Ureter (tissue), 1 donor: Measurements from ENCODE around the gene TNXB. TPM values are rescaled to one million over a fixed set of nuclear protein-coding genes. Genes with fewer than 3 reads are reported as not detected.
"Not testable (repeated sequence)": the region's sequence is repeated elsewhere in the genome, so short reads cannot be mapped to it uniquely, and the experiment has no call there.

Experiments used
- DNase-seq: peaks from one replicate; pipeline ENCODE4 v3.0.0-alpha.2; 2020; ENCODE audit warnings: low spot score
- total RNA-seq: library from RNA; stranded (reverse); gene quantifications from one replicate; pipeline ENCODE4 v1.2.4, GENCODE V29; 2023
- donor health status: DM: yes; HTN: yes; CAD: no.

The TNXB gene
- total RNA-seq, 1 donor from 2014 or later = 121 TPM

DNA sequence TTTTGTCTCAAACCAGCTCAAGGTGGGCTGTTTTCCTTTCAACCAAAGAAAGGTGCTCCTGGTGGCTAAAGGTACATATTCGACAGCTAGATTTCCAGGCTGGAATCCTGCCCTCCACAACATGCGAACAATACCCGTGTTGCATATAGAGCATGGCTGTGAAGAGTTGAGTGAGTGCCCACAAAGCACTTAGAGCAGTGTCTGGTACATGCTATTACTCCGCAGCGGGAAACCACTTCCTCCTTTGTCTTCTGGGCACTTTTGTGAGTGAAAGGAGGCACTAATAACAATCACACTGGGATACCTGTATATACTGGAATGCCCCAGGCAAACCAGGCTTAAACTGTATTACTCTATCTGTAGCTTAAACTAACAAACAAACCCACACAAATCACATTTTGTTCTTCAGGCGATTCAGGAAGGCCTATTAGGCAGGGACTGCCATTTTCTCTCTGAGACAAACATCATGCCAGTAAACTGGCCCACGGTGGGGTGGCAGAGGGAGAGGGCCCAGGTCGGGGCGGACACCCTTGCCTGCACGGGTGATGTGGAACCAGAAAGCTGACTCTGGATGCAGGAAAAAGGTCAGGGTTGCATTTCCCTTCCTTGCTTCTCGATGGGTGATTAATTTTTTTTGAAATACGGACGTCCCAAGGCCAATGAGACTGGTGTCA lies 104.1 kb downstream of the TNXB start:
- not testable (repeated sequence) for DNase-seq

DNA sequence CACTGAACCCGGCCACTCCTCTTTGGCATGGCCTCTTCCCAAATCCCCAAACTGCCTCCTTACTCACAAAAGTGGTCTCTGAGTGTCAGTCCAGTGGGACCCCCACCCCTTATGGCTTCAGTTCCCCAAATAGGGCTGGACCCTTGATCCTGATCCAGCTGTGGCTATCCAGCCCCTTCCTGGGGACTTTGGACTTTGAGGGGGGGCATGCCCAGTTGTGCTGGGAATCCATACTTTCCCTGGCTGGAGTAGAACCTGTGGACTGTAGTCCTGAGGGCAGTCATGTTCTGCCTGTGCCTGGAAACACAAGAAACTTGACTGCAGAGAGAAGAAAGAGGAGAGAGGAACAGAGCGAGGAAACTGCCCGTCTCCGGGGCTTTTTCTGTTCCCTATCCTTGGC lies 104.7 kb downstream of the TNXB start:
- not testable (repeated sequence) for DNase-seq

DNA sequence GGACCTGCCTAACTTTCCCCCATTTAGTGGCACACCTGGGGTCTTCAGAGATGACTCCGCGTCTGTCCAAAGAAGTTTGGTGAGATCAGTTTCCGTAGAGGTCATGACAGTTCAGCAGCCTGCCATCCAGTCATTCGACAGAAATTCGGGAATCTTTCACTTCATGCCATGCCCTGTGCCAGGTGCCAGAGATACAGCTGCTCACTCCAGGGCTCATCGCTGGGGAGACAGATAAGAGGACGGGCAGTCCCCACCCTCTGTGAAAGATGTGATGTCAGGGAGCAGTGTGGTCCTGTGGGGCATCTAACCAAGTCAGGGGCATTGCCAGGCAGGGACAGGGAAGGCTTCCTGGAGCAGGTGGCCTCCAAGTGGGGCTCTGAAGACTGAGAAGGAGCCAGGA lies 105.8 kb downstream of the TNXB start:
- DNase-seq = not testable (repeated sequence)

DNA sequence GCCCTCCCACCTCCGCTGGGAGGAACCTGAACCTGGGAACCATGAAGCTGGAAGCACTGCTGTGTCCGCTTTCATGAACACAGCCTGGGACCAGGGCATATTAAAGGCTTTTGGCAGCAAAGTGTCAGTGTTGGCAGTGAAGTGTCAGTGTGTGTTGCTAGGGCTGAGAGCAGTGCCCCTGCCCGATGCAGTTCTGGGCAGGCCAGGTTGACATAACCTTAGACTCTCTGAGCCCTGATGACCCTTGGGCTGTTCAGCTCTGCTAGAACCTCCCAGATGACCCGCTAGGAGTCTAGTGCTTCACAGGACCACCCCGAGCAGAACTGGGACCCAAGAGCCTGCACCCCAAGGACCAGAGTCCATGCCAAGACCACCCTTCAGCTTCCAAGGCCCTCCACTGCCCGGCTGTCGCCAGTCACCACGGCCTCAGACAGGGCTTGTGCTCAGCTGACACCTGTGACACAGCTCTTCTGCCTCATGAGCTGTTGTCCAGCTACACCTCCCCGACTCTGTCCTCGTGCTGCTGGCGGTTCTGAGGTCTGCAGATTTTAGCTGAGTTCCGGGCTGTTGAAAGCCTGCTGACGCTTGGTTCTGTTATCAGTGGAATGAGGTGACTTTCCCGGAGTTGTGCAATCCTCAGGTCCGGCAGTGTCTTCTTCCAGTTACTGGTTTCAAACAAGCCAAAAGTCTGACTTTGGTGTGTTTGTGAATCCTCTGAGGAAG lies 106.4 kb downstream of the TNXB start:
- DNase-seq = not testable (repeated sequence)

DNA sequence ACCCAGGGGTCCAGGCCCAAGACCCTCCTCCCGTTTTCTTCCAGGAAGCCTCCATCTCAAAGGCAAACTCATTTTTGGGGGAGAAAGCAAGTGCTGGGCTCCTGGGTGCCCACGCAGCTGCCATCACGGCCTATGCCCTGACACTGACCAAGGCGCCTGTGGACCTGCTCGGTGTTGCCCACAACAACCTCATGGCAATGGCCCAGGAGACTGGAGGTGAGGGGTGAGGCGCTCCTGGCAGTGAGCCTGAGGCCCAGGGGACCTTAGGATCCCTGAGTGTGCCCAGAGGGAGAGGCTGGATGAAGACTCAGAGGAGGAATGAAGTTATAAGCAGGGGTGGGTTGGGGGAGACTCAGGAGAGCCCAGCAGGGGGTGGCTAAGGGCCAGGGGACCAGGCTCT lies 112.8 kb downstream of the TNXB start:
- DNase-seq = not testable (repeated sequence)

DNA sequence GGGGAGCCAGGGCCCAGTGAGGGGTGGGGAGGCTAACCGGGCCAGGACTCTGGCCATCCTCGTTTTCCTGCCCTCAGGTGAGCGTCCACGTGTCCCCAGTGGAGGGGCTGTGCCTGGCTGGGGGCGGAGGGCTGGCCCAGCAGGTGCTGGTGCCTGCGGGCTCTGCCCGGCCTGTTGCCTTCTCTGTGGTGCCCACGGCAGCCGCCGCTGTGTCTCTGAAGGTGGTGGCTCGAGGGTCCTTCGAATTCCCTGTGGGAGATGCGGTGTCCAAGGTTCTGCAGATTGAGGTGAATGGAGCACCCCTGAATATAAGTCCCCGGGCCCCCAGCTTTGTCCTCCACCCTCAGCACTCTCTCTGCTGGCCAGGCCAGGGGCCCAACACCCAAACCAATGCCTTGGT lies 114.7 kb downstream of the TNXB start:
- not testable (repeated sequence) for DNase-seq

Other genes starting within 250 kb of the TNXB start
- 29.2 TPM for gene NEU1, start 246.5 kb downstream of the TNXB start, total RNA-seq
- 79.8 TPM for gene SLC44A4, start 230.3 kb downstream of the TNXB start, total RNA-seq
- 53.4 TPM for gene EHMT2, start 211.6 kb downstream of the TNXB start, total RNA-seq
- gene ZBTB12, start 207.3 kb downstream of the TNXB start, total RNA-seq = 6.4 TPM
- gene C2, start 181.6 kb downstream of the TNXB start, total RNA-seq = 17.1 TPM
- gene CFB, start 163.2 kb downstream of the TNXB start, total RNA-seq = 41.4 TPM
- 59.6 TPM for gene NELFE, start 150.4 kb downstream of the TNXB start, total RNA-seq
- gene SKIC2, start 150.2 kb downstream of the TNXB start, total RNA-seq = 73.7 TPM
- gene DXO, start 137.2 kb downstream of the TNXB start, total RNA-seq = 29.3 TPM
- gene C4A, start 127.3 kb downstream of the TNXB start, total RNA-seq = 71.1 TPM
- gene C4B, start 94.5 kb downstream of the TNXB start, total RNA-seq = 152 TPM
- gene CYP21A2, start 70.9 kb downstream of the TNXB start, total RNA-seq = 3.8 TPM
- 121 TPM for gene ATF6B, start 18.9 kb upstream of the TNXB start, total RNA-seq
- gene FKBPL, start 20.9 kb upstream of the TNXB start, total RNA-seq = 2.9 TPM
- 2.8 TPM for gene PRRT1, start 42.6 kb upstream of the TNXB start, total RNA-seq
- gene PPT2, start 44.8 kb upstream of the TNXB start, total RNA-seq = 19.0 TPM
- 26.3 TPM for gene EGFL8, start 55.3 kb upstream of the TNXB start, total RNA-seq
- gene AGPAT1, start 66.7 kb upstream of the TNXB start, total RNA-seq = 65.0 TPM
- 44.4 TPM for gene RNF5, start 69.1 kb upstream of the TNXB start, total RNA-seq
- 16.9 TPM for gene AGER, start 74.9 kb upstream of the TNXB start, total RNA-seq
- 103 TPM for gene PBX2, start 80.9 kb upstream of the TNXB start, total RNA-seq
- 33.9 TPM for gene GPSM3, start 83.3 kb upstream of the TNXB start, total RNA-seq
- 19.4 TPM for gene NOTCH4, start 114.7 kb upstream of the TNXB start, total RNA-seq